Natural killer cell (primary cell): ENCODE measurements around the gene MRC1. TPM values are rescaled to one million over a fixed set of nuclear protein-coding genes. Genes with fewer than 3 reads are reported as not detected.

Source experiments
- ATAC-seq, 3 donors: fragments of 150-1000 bp in 2 of 3; fragments of 200-7000 bp in 1 of 3; cut with Tn5 transposase; 1 replicate in 1 of 3; 2 replicates in 2 of 3; pipeline ENCODE4 v1.10.0; 2021; ENCODE audit warnings: mild to moderate bottlenecking in 2 of 3, moderate library complexity in 2 of 3
- DNase-seq, 2 donors: peaks; one replicate each; pipeline versions ENCODE4 v3.0.0 to v3.0.0-alpha.2; 2013 to 2021; ENCODE audit warnings: mixed read lengths in 1 of 2
- H3K27ac ChIP-seq: one replicate; pipeline ENCODE4 v1.5.1; 2013; ENCODE audit warnings: mild to moderate bottlenecking, low read length
- H3K27me3 ChIP-seq: one replicate; pipeline ENCODE4 v1.6.1; 2013; ENCODE audit warnings: low read length; ENCODE audit not compliant: control insufficient read depth, insufficient read depth
- H3K36me3 ChIP-seq: one replicate; pipeline ENCODE4 v1.6.1; 2013; ENCODE audit warnings: low read length; ENCODE audit not compliant: control insufficient read depth, insufficient read depth
- H3K4me1 ChIP-seq: one replicate; pipeline ENCODE4 v1.6.1; 2013; ENCODE audit warnings: low read length; ENCODE audit not compliant: control insufficient read depth, insufficient read depth
- H3K4me3 ChIP-seq: one replicate; pipeline ENCODE4 v1.5.1; 2013; ENCODE audit warnings: low read length
- H3K9me3 ChIP-seq: one replicate; pipeline ENCODE4 v1.6.1; 2013; ENCODE audit warnings: low read length; ENCODE audit not compliant: control insufficient read depth, insufficient read depth
- H3K27ac Mint-ChIP-seq, 2 donors: one replicate each; pipeline ENCODE4 v1.8.0; 2022; ENCODE audit warnings: mild to moderate bottlenecking in 2 of 2, mixed read lengths in 2 of 2, moderate library complexity in 1 of 2
- H3K27me3 Mint-ChIP-seq, 2 donors: one replicate each; pipeline ENCODE4 v1.8.0; 2022; ENCODE audit warnings: low read depth in 2 of 2, mixed read lengths in 2 of 2
- H3K36me3 Mint-ChIP-seq: one replicate; pipeline ENCODE4 v1.8.0; 2022; ENCODE audit warnings: mixed read lengths
- H3K4me1 Mint-ChIP-seq, 2 donors: one replicate each; pipeline ENCODE4 v1.8.0; 2022; ENCODE audit warnings: mixed read lengths in 2 of 2
- H3K4me3 Mint-ChIP-seq: one replicate; pipeline ENCODE4 v1.8.0; 2022; ENCODE audit warnings: mild to moderate bottlenecking, moderate library complexity, mixed read lengths
- H3K9me3 Mint-ChIP-seq, 2 donors: one replicate each; pipeline ENCODE4 v1.8.0; 2022; ENCODE audit warnings: mixed read lengths in 2 of 2
- CTCF ChIP-seq: fragments of 200-600 bp; IDR thresholded peaks from one replicate; pipeline ENCODE4 v1.8.0; 2022; ENCODE audit warnings: antibody characterized with exemption
- WGBS: methylation state at CpG from one replicate; pipeline ENCODE4 v1.1.7; 2013; ENCODE audit warnings: missing lambda C conversion rate; ENCODE audit not compliant: insufficient coverage; 5-methylcytosine and 5-hydroxymethylcytosine counted together
- intact Hi-C: fragments of 100-400 bp; cut with micrococcal nuclease; formaldehyde crosslinking; loops from one replicate; pipeline ENCODE4 v1.14.2; 2022
- total RNA-seq, 4 donors: library from RNA; stranded (reverse); fragments of 120-200 nt in 1 of 4; gene quantifications; one replicate each; pipeline versions ENCODE4 v1.2.3 to v1.2.4, GENCODE V29; 2013 to 2022

Gene MRC1
- total RNA-seq, 3 donors from 2014 or later (not counting 1 experiment from before 2014, with no cell fraction given) = 0.05 to 0.18 (median 0.15) TPM

GRCh38 chr10:17790651-17791050, 18.5 kb upstream of the MRC1 start:
- Mint-ChIP-seq H3K36me3 (no peaks in the 10 kb centered on the region), H3K4me3 (no peak overlapping the region), H3K27me3 (no peaks in the 10 kb centered on the region), H3K27ac (no peak overlapping the region), H3K4me1 (peaks cover 5 to 6% of the 10 kb centered on the region in 2 donors), H3K9me3 (no peaks in the 10 kb centered on the region)
- Histone ChIP-seq H3K9me3 (no peaks in the 10 kb centered on the region), H3K4me3 (no peak overlapping the region), H3K27me3 (no peaks in the 10 kb centered on the region), H3K4me1 (no peaks in the 10 kb centered on the region), H3K27ac (no peak overlapping the region), H3K36me3 (no peaks in the 10 kb centered on the region)
- intact Hi-C loops = no loop called here
- DNase-seq (no peak), ATAC-seq (no peak)
- no peak for TF ChIP-seq CTCF
- 89% methylated on average over 2 of the region's 2 CpGs for WGBS

GRCh38 chr10:17792991-17793390, 16.2 kb upstream of the MRC1 start:
- H3K27ac Mint-ChIP-seq = peak overlapping the region in 1 of 2 donors; percentile 19
- H3K4me1 ChIP-seq = no peaks in the 10 kb centered on the region
- no peaks in the 10 kb centered on the region for H3K27me3 Mint-ChIP-seq
- H3K4me3 ChIP-seq = no peak overlapping the region
- DNase-seq (no peak), ATAC-seq (peak in 1 of 3 donors; percentile 39)
- TF ChIP-seq CTCF = no peak
- no peaks in the 10 kb centered on the region for H3K27me3 ChIP-seq
- H3K4me1 Mint-ChIP-seq = peaks cover 5 to 6% of the 10 kb centered on the region in 2 donors
- H3K27ac ChIP-seq = no peak overlapping the region
- no peaks in the 10 kb centered on the region for H3K36me3 Mint-ChIP-seq
- no peaks in the 10 kb centered on the region for H3K36me3 ChIP-seq
- no peak overlapping the region for H3K4me3 Mint-ChIP-seq
- H3K9me3 Mint-ChIP-seq = no peaks in the 10 kb centered on the region
- intact Hi-C loops = no loop called here
- H3K9me3 ChIP-seq = no peaks in the 10 kb centered on the region

DNA sequence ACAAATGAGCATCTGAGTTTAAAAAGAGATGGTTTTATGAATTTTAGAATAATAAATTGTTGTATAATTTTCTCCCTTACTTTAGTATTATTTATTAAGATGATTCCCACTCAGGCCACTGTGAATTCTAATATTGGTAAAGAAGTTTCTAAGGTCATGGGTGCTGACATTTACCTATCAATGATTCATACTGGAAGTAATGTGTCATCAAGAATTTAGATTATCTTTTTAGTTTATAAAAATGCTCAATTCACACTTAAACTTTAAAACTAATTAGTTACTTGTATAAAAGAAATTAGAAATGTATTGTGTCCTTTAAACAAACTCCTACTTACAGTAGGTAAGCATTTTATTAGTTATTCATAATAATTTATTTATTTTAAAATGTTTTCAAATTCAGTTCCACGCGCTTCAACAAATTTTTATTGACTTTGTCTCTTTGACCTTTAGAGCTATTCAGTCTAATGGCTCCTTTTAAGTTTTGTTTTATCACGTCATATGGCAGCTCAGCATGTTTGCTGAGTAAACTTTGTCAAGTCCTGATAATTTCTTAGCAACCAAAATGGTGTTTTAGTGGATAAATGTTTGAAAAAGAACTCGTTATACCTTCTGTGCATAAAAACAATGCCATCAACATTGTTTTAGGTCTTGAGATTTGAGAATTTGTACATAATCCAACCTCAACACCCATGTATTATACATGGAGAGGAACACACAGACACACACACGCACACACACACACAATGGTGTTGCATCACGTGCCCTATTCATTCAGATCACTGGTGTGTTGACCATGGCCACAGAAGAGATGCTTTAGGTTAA, 15.1 kb upstream of the MRC1 start:
- ATAC-seq (no peak), DNase-seq (no peak)
- no peak overlapping the region for H3K27ac Mint-ChIP-seq
- TF ChIP-seq CTCF = no peak
- intact Hi-C loops = no loop called here
- no peaks in the 10 kb centered on the region for H3K9me3 Mint-ChIP-seq
- H3K27me3 ChIP-seq = no peaks in the 10 kb centered on the region
- WGBS = 89% methylated on average over 6 of the region's 6 CpGs
- no peaks in the 10 kb centered on the region for H3K36me3 ChIP-seq
- no peaks in the 10 kb centered on the region for H3K27me3 Mint-ChIP-seq
- H3K4me1 ChIP-seq = no peaks in the 10 kb centered on the region
- H3K36me3 Mint-ChIP-seq = no peaks in the 10 kb centered on the region
- no peak overlapping the region for H3K27ac ChIP-seq
- peaks cover 5 to 6% of the 10 kb centered on the region in 2 donors for H3K4me1 Mint-ChIP-seq
- H3K4me3 ChIP-seq = no peak overlapping the region
- H3K4me3 Mint-ChIP-seq = no peak overlapping the region
- H3K9me3 ChIP-seq = no peaks in the 10 kb centered on the region

DNA sequence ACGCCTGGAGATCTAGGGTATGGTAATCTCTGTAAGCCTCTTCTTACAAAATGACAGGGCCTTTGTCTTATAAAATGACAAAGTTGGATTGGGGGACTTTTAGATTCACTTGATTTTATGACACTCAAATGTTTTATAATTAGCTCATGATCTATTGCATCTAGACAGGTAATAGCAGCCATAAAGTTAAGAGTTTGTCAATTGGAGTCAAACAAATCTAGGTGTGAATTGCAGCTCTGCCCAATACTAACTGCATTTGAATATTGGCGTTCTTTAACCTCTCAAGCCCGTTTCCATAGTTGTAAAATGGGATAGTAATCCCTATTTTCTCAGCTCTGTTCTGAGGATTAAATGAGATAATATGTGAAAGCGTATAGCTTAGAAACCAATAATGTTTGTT, 14.1 kb upstream of the MRC1 start:
- DNase-seq = no peak
- H3K9me3 ChIP-seq = no peaks in the 10 kb centered on the region
- H3K36me3 ChIP-seq = no peaks in the 10 kb centered on the region
- intact Hi-C loops = no loop called here
- H3K27ac ChIP-seq = no peak overlapping the region
- no peaks in the 10 kb centered on the region for H3K4me1 ChIP-seq
- Mint-ChIP-seq H3K36me3 (no peaks in the 10 kb centered on the region), H3K4me1 (peaks cover 5 to 6% of the 10 kb centered on the region in 2 donors), H3K9me3 (no peaks in the 10 kb centered on the region), H3K27ac (no peak overlapping the region), H3K27me3 (no peaks in the 10 kb centered on the region), H3K4me3 (no peak overlapping the region)
- no peak for ATAC-seq
- no peak overlapping the region for H3K4me3 ChIP-seq
- WGBS = 92% methylated on average over 3 of the region's 4 CpGs
- no peaks in the 10 kb centered on the region for H3K27me3 ChIP-seq
- TF ChIP-seq CTCF = no peak
